Keratinocyte (primary cell): ENCODE data around the gene OGDH. TPM values are rescaled to one million over a fixed set of nuclear protein-coding genes. Genes with fewer than 3 reads are reported as not detected.
"Not testable (repeated sequence)": the region's sequence is repeated elsewhere in the genome, so short reads cannot be mapped to it uniquely, and the experiment has no call there.

ENCODE experiments used
- DNase-seq: peaks from one replicate; pipeline ENCODE4 v3.0.0-alpha.2; 2011; ENCODE audit warnings: low read depth, missing footprints, low spot score
- FAIRE-seq: peaks from 2 replicates; lab custom pipeline; 2011; peaks lifted over from hg19 to GRCh38; lab: Jason Lieb, UNC
- H2AFZ ChIP-seq: 2 replicates; pipeline ENCODE4 v1.6.0; 2012; ENCODE audit warnings: low read length, control low read depth, inconsistent platforms; ENCODE audit not compliant: control insufficient read depth
- H3K27ac ChIP-seq: 2 replicates; pipeline ENCODE4 v1.5.1; 2011; ENCODE audit warnings: low read length; ENCODE audit not compliant: control insufficient read depth, insufficient read depth
- H3K27me3 ChIP-seq: 3 replicates; pipeline ENCODE4 v1.6.0; 2011; ENCODE audit warnings: low read length; ENCODE audit not compliant: control insufficient read depth, insufficient read depth; ENCODE audit errors: extremely low read depth
- H3K36me3 ChIP-seq, 2 experiments: 2 replicates in 1 of 2; 3 replicates in 1 of 2; pipeline ENCODE4 v1.5.1; 2011; ENCODE audit warnings: low read length in 2 of 2, mild to moderate bottlenecking in 1 of 2; ENCODE audit not compliant: control insufficient read depth in 2 of 2, insufficient read depth in 2 of 2; ENCODE audit errors: extremely low read depth in 1 of 2
- H3K4me1 ChIP-seq: 3 replicates; pipeline ENCODE4 v1.5.1; 2011; ENCODE audit warnings: low read length; ENCODE audit not compliant: control insufficient read depth, insufficient read depth; ENCODE audit errors: extremely low read depth
- H3K4me2 ChIP-seq: 3 replicates; pipeline ENCODE4 v1.6.0; 2011; ENCODE audit warnings: low read depth, low read length; ENCODE audit not compliant: control insufficient read depth, insufficient read depth; ENCODE audit errors: extremely low read depth
- H3K4me3 ChIP-seq, 3 experiments: fragments of 200-600 bp in 1 of 3; sonication (generic) in 1 of 3; 2 replicates in 2 of 3; 3 replicates in 1 of 3; pipeline ENCODE4 v1.5.1; 2011 to 2016; ENCODE audit warnings: low read length in 3 of 3, mild to moderate bottlenecking in 3 of 3, control low read depth in 2 of 3, inconsistent platforms in 1 of 3, low read depth in 1 of 3, mixed read lengths in 1 of 3, mixed run types in 1 of 3, moderate library complexity in 1 of 3; ENCODE audit not compliant: control insufficient read depth in 2 of 3, insufficient read depth in 2 of 3; ENCODE audit errors: extremely low read depth in 1 of 3
- H3K79me2 ChIP-seq: 2 replicates; pipeline ENCODE4 v1.6.0; 2012; ENCODE audit warnings: low read length; ENCODE audit not compliant: control insufficient read depth, insufficient read depth
- H3K9ac ChIP-seq: 3 replicates; pipeline ENCODE4 v1.6.0; 2011; ENCODE audit warnings: low read length; ENCODE audit not compliant: control insufficient read depth, insufficient read depth; ENCODE audit errors: extremely low read depth
- H3K9me1 ChIP-seq: 3 replicates; pipeline ENCODE4 v1.6.0; 2011; ENCODE audit warnings: low read length; ENCODE audit not compliant: control insufficient read depth, insufficient read depth; ENCODE audit errors: extremely low read depth
- H3K9me3 ChIP-seq: 2 replicates; pipeline ENCODE4 v1.5.1; 2012; ENCODE audit warnings: low read depth, low read length; ENCODE audit not compliant: control insufficient read depth
- H4K20me1 ChIP-seq: 3 replicates; pipeline ENCODE4 v1.6.0; 2011; ENCODE audit warnings: low read length; ENCODE audit not compliant: control insufficient read depth, insufficient read depth; ENCODE audit errors: extremely low read depth
- EZH2 ChIP-seq: IDR thresholded peaks from one replicate; pipeline ENCODE4 v1.6.1; 2012; ENCODE audit warnings: inconsistent platforms, mild to moderate bottlenecking, low read length, moderate library complexity
- dilution Hi-C: fragments of 300-500 bp; cut with MboI; formaldehyde crosslinking; loops from one replicate; pipeline ENCODE4 v1.7.0; 2020; ENCODE audit warnings: low sequenced_read_pairs; ENCODE audit not compliant: extremely low pct_ligation_motif_present
- polyA plus RNA-seq, 5 experiments: library from polyadenylated mRNA; depleted of rRNA in 3 of 5; stranded (reverse) in 3 of 5; stranded (forward) in 1 of 5; unstranded in 1 of 5; fragments of >200 nt; gene quantifications; 1 replicate in 1 of 5; 2 replicates in 3 of 5; 3 replicates in 1 of 5; pipeline versions ENCODE4 v1.2.1 to v1.2.3, GENCODE V29; 2011 to 2012; ENCODE audit warnings: missing spikeins in 2 of 5, low read depth in 1 of 5, low replicate concordance in 1 of 5
- TF ChIP-seq, protein P1 (sequence below), 3 experiments: IDR thresholded peaks in 1 of 3; conservative IDR thresholded peaks in 1 of 3; optimal IDR thresholded peaks in 1 of 3; 2 replicates in 2 of 3; 3 replicates in 1 of 3; pipeline versions ENCODE3 to v1.5.1; 2011; ENCODE audit warnings: low read length in 3 of 3, mild to moderate bottlenecking in 3 of 3, moderate library complexity in 2 of 3, control low read depth in 1 of 3, inconsistent platforms in 1 of 3; ENCODE audit not compliant: insufficient read depth in 2 of 3; ENCODE audit errors: extremely low read depth in 1 of 3

OGDH gene
- polyA plus RNA-seq, 1 donor (not counting 4 experiments of a cell fraction or from before 2014, with no cell fraction given): 46.4 TPM

DNA sequence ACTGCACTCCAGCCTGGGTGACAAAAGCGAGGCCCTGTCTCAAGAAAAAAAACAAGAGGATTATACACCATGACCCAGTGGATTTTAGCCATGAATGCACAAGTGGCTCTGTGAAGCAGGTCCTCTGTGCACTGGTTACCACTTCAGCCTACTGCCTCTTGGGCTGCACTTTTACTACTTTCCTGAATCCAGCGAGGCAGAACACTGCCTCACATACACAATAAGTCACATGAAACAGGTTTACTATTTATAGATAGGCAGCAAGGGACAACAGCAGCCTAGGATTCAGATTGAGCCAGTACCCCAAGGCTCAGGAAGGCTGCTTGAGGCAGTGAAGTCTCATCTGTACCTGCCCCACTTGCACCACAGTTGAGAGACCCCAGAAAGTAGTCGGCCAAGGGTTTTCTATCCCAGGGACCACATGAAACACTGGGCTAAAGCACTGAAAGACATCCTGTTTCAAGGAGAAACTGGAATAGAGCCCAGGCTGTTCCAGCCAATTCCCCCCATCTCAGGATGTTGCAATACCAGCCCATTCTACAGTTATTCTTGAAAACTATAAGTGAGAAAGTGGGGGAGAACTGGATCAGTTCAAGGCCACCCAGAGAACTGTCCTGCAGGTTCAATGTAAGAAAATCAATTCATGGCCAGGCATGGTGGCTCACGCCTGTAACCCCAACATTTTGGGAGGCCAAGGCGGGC, 10.3 kb upstream of the OGDH start:
- no peak overlapping the region for H3K27ac ChIP-seq
- H3K9me1 ChIP-seq: no peaks in the 10 kb centered on the region
- H3K79me2 ChIP-seq: no peaks in the 10 kb centered on the region
- H3K27me3 ChIP-seq: no peaks in the 10 kb centered on the region
- H2AFZ ChIP-seq: no peak overlapping the region
- H4K20me1 ChIP-seq: no peaks in the 10 kb centered on the region
- no peaks in the 10 kb centered on the region for H3K4me1 ChIP-seq
- no peaks in the 10 kb centered on the region for H3K9me3 ChIP-seq
- FAIRE-seq: no peak
- TF ChIP-seq EZH2: no peak
- TF ChIP-seq, protein P1, sequence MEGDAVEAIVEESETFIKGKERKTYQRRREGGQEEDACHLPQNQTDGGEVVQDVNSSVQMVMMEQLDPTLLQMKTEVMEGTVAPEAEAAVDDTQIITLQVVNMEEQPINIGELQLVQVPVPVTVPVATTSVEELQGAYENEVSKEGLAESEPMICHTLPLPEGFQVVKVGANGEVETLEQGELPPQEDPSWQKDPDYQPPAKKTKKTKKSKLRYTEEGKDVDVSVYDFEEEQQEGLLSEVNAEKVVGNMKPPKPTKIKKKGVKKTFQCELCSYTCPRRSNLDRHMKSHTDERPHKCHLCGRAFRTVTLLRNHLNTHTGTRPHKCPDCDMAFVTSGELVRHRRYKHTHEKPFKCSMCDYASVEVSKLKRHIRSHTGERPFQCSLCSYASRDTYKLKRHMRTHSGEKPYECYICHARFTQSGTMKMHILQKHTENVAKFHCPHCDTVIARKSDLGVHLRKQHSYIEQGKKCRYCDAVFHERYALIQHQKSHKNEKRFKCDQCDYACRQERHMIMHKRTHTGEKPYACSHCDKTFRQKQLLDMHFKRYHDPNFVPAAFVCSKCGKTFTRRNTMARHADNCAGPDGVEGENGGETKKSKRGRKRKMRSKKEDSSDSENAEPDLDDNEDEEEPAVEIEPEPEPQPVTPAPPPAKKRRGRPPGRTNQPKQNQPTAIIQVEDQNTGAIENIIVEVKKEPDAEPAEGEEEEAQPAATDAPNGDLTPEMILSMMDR (optimal IDR thresholded peaks at IDR 0.05 in 1 of 3, IDR thresholded peaks at IDR 0.05 in 1 of 3, conservative IDR thresholded peaks at IDR 0.05 in 1 of 3; ENCODE audit: extremely low read depth in 1 of 3, insufficient read depth in 2 of 3, low read length in 3 of 3): no peak
- dilution Hi-C loops: no loop called here
- H3K9ac ChIP-seq: no peak overlapping the region
- DNase-seq: no peak
- no peak overlapping the region for H3K4me2 ChIP-seq
- no peak overlapping the region for H3K4me3 ChIP-seq
- H3K36me3 ChIP-seq: no peaks in the 10 kb centered on the region

DNA sequence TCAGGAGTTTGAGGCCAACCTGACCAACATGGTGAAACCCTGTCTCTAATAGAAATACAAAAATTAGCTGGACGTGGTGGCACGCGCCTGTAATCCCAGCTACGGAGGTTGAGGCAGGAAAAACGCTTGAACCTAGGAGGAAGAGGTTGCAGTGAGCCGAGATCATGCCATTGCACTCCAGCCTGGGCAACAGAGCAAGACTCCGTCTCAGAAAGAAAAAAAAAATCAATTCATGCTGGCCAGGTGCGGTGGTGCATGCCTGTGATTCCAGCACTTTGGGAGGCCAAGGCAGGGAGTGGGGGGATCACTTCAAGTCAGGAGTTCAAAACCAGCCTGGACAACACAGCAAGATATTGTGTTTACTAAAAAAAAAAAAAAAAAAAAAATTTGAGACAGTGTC, 9.2 kb upstream of the OGDH start:
- H3K9ac ChIP-seq, H2AFZ ChIP-seq, H3K27me3 ChIP-seq, H4K20me1 ChIP-seq, H3K4me1 ChIP-seq, H3K27ac ChIP-seq, H3K4me3 ChIP-seq, DNase-seq, H3K9me3 ChIP-seq, H3K4me2 ChIP-seq, H3K9me1 ChIP-seq, H3K36me3 ChIP-seq, FAIRE-seq, H3K79me2 ChIP-seq, dilution Hi-C loops: not testable (repeated sequence)

DNA sequence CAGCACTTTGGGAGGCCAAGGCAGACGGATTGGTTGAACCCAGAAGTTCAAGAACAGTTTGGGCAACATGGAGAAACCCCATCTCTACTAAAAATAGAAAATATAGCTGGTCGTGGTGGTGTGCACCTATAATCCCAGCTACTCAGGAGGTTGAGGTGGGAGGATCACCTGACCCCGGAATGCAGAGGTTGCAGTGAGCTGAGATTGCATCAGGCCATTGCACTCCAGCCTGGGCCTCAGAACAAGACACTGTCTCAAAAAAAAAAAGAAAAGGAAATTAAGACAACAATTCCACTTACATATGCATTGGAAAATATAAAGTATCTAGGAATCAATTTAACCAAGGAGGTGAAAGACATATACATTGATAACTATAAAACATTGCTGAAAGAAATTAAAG, 7.2 kb upstream of the OGDH start:
- dilution Hi-C loops: no loop called here
- no peak for TF ChIP-seq EZH2
- TF ChIP-seq, protein P1 (optimal IDR thresholded peaks at IDR 0.05 in 1 of 3, IDR thresholded peaks at IDR 0.05 in 1 of 3, conservative IDR thresholded peaks at IDR 0.05 in 1 of 3; ENCODE audit: extremely low read depth in 1 of 3, insufficient read depth in 2 of 3, low read length in 3 of 3): no peak
- DNase-seq (no peak), FAIRE-seq (no peak)
- no peaks in the 10 kb centered on the region for H3K27me3 ChIP-seq
- no peaks in the 10 kb centered on the region for H3K9me3 ChIP-seq
- no peak overlapping the region for H2AFZ ChIP-seq
- H3K36me3 ChIP-seq: no peaks in the 10 kb centered on the region
- no peaks in the 10 kb centered on the region for H3K4me1 ChIP-seq
- no peaks in the 10 kb centered on the region for H3K9me1 ChIP-seq
- no peak overlapping the region for H3K4me2 ChIP-seq
- H3K4me3 ChIP-seq: no peak overlapping the region
- no peaks in the 10 kb centered on the region for H4K20me1 ChIP-seq
- H3K79me2 ChIP-seq: no peaks in the 10 kb centered on the region
- no peak overlapping the region for H3K27ac ChIP-seq
- no peak overlapping the region for H3K9ac ChIP-seq
